Fibroblast of mammary gland (primary cell): ENCODE results near the gene UBAP2L.

ENCODE experiments used
- DNase-seq: peaks from one replicate; pipeline ENCODE4 v3.0.0-alpha.2; 2010; ENCODE audit warnings: low read depth
- H3K4me3 ChIP-seq: 2 replicates; pipeline ENCODE4 v1.5.1; 2011; ENCODE audit warnings: low read depth, mild to moderate bottlenecking, low read length, moderate library complexity; ENCODE audit not compliant: control insufficient read depth
- CTCF ChIP-seq: conservative IDR thresholded peaks from 2 replicates; pipeline ENCODE4 v1.5.1; 2011; ENCODE audit warnings: low read depth, low read length, inconsistent platforms; ENCODE audit not compliant: control insufficient read depth, insufficient read depth

UBAP2L gene

GRCh38 chr1:154263465-154264332 lies 42.9 kb downstream of the UBAP2L start:
- H3K4me3 ChIP-seq: no peak overlapping the region
- TF ChIP-seq CTCF: no peak
- DNase-seq: no peak

GRCh38 chr1:154264454-154264853 lies 43.7 kb downstream of the UBAP2L start:
- no peak for TF ChIP-seq CTCF
- no peak for DNase-seq
- no peak overlapping the region for H3K4me3 ChIP-seq

- no peak overlapping the region for H3K4me3 ChIP-seq
- no peak for DNase-seq
- TF ChIP-seq CTCF: no peak
Observed at GRCh38 chr1:154265586-154265985, 44.8 kb downstream of the UBAP2L start.

GRCh38 chr1:154270833-154271232 lies 50.1 kb downstream of the UBAP2L start:
- no peak for DNase-seq
- TF ChIP-seq CTCF: no peak
- no peak overlapping the region for H3K4me3 ChIP-seq

- peak within 1 kb of the TSS; percentile 100 for H3K4me3 ChIP-seq
- peak; percentile 97 for DNase-seq
- peak; percentile 64 for TF ChIP-seq CTCF
Observed at GRCh38 chr1:154272217-154272998, 51.7 kb downstream of the UBAP2L start, which contains the start of gene HAX1. Gene HAX1, plus strand, starts transcription at chr1:154272629. Its CDS starts 95 bp downstream, at chr1:154272724.

GRCh38 chr1:154272999-154273563 lies 52.3 kb downstream of the UBAP2L start:
- TF ChIP-seq CTCF: no peak
- DNase-seq: no peak
- H3K4me3 ChIP-seq: peak overlapping the region; percentile 100
